MM.1S (cell line): ENCODE data around the gene PAN2.

ENCODE experiments used
- CTCF ChIP-seq: fragments of 300-600 bp; sonication (generic); IDR thresholded peaks from 2 replicates; pipeline ENCODE4 v1.5.1; 2016; ENCODE audit warnings: antibody characterized with exemption, low read length, mixed read lengths
- EZH2 ChIP-seq: fragments of 300-600 bp; sonication (generic); optimal IDR thresholded peaks from 2 replicates; pipeline ENCODE3; 2017; ENCODE audit warnings: low read depth, mild to moderate bottlenecking, antibody characterized with exemption, low read length, mixed read lengths

- TF ChIP-seq CTCF (no peak), EZH2 (no peak)
Observed at GRCh38 chr12:56274299-56274698, 59.5 kb downstream of the PAN2 start.
